IMR-90 (cell line): Measurements from ENCODE around the gene SCCPDH. TPM values are rescaled to one million over a fixed set of nuclear protein-coding genes. Genes with fewer than 3 reads are reported as not detected.

Experiments
- ATAC-seq: fragments of 200-7000 bp; cut with Tn5 transposase; 2 replicates; pipeline ENCODE4 v1.9.1; 2020; ENCODE audit warnings: low read depth, mild to moderate bottlenecking, moderate library complexity
- BruUV-seq: library from RNA; stranded (reverse); fragments of 400-500 nt; replicated peaks from 2 replicates; lab custom pipeline; 2021; lab: Mats Ljungman, UMichigan
- CTCF ChIA-PET: fragments of 300-600 bp; formaldehyde crosslinking; extraction: SDS; loops from one replicate; lab custom pipeline; 2021; ENCODE audit warnings: antibody characterized with exemption; lab: Yijun Ruan, JAX
- POLR2A ChIA-PET: fragments of 300-600 bp; sonication (Branson Sonifier 250); formaldehyde crosslinking; loops from one replicate; lab custom pipeline; 2022; ENCODE audit warnings: antibody characterized with exemption; ENCODE audit not compliant: unreplicated experiment; lab: Charles Lee
- DNase-seq: peaks from one replicate; pipeline ENCODE4 v3.0.0; 2013
- H2AFZ ChIP-seq: replicated peaks from 2 replicates; pipeline ENCODE3; 2013; ENCODE audit warnings: low read length, mild to moderate bottlenecking; ENCODE audit not compliant: poor library complexity
- H2AK5ac ChIP-seq: 2 replicates; pipeline ENCODE4 v1.6.1; 2013; ENCODE audit warnings: low read depth, low read length, inconsistent platforms
- H2AK9ac ChIP-seq: replicated peaks from 2 replicates; pipeline ENCODE3; 2013; ENCODE audit warnings: mild to moderate bottlenecking, low read depth, low read length, moderate library complexity; ENCODE audit not compliant: poor library complexity
- H2BK120ac ChIP-seq: 2 replicates; pipeline ENCODE4 v1.6.1; 2013; ENCODE audit warnings: low read depth, low read length, inconsistent platforms
- H2BK15ac ChIP-seq: 3 replicates; pipeline ENCODE4 v1.6.1; 2013; ENCODE audit warnings: low read depth, low read length, inconsistent platforms
- H2BK20ac ChIP-seq: 2 replicates; pipeline ENCODE4 v1.6.1; 2013; ENCODE audit warnings: low read depth, mild to moderate bottlenecking, inconsistent platforms, low read length, moderate library complexity
- H2BK5ac ChIP-seq: 2 replicates; pipeline ENCODE4 v1.6.1; 2013; ENCODE audit warnings: mild to moderate bottlenecking, low read depth, low read length, inconsistent platforms; ENCODE audit not compliant: poor library complexity, severe bottlenecking
- H3K14ac ChIP-seq: replicated peaks from 2 replicates; pipeline ENCODE4 v1.6.1; 2013; ENCODE audit warnings: low read depth, low read length, inconsistent platforms
- H3K18ac ChIP-seq: 2 replicates; pipeline ENCODE4 v1.6.1; 2013; ENCODE audit warnings: low read depth, low read length, control low read depth
- H3K23ac ChIP-seq: 2 replicates; pipeline ENCODE4 v1.6.1; 2013; ENCODE audit warnings: low read depth, low read length, inconsistent platforms
- H3K27ac ChIP-seq: 2 replicates; pipeline ENCODE4 v1.5.1; 2013; ENCODE audit warnings: mild to moderate bottlenecking, control low read depth, low read length; ENCODE audit not compliant: insufficient read depth
- H3K27me3 ChIP-seq: 2 replicates; pipeline ENCODE4 v1.6.1; 2013; ENCODE audit warnings: low read length; ENCODE audit not compliant: control insufficient read depth, insufficient read depth
- H3K36me3 ChIP-seq: 2 replicates; pipeline ENCODE4 v1.6.1; 2013; ENCODE audit warnings: low read length, mixed read lengths; ENCODE audit not compliant: control insufficient read depth, insufficient read depth
- H3K4ac ChIP-seq: 2 replicates; pipeline ENCODE4 v1.6.1; 2013; ENCODE audit warnings: low read depth, low read length, inconsistent platforms
- H3K4me1 ChIP-seq: 2 replicates; pipeline ENCODE4 v1.6.1; 2013; ENCODE audit warnings: low read length, mixed read lengths; ENCODE audit not compliant: control insufficient read depth, insufficient read depth
- H3K4me2 ChIP-seq: 2 replicates; pipeline ENCODE4 v1.6.1; 2013; ENCODE audit warnings: low read depth, mild to moderate bottlenecking, control low read depth, low read length, moderate library complexity
- H3K4me3 ChIP-seq: 2 replicates; pipeline ENCODE4 v1.5.1; 2013; ENCODE audit warnings: low read depth, mild to moderate bottlenecking, control low read depth, low read length, moderate library complexity; ENCODE audit not compliant: insufficient read depth
- H3K56ac ChIP-seq: 2 replicates; pipeline ENCODE4 v1.6.1; 2013; ENCODE audit warnings: low read length, inconsistent platforms; ENCODE audit not compliant: insufficient read depth; ENCODE audit errors: extremely low read depth
- H3K79me1 ChIP-seq, 2 experiments: 2 replicates each; pipeline ENCODE4 v1.6.1; 2013; ENCODE audit warnings: low read length in 2 of 2, inconsistent platforms in 1 of 2, low read depth in 1 of 2
- H3K9ac ChIP-seq: 2 replicates; pipeline ENCODE4 v1.6.1; 2013; ENCODE audit warnings: low read depth, low read length, control low read depth
- H3K9me1 ChIP-seq: 2 replicates; pipeline ENCODE4 v1.6.1; 2013; ENCODE audit warnings: low read length, inconsistent platforms; ENCODE audit not compliant: insufficient read depth
- H3K9me3 ChIP-seq: 2 replicates; pipeline ENCODE4 v1.6.1; 2013; ENCODE audit warnings: low read length; ENCODE audit not compliant: control insufficient read depth, insufficient read depth
- H4K20me1 ChIP-seq: 2 replicates; pipeline ENCODE4 v1.6.1; 2013; ENCODE audit warnings: low read length, inconsistent platforms; ENCODE audit not compliant: insufficient read depth
- H4K5ac ChIP-seq: 2 replicates; pipeline ENCODE4 v1.6.1; 2013; ENCODE audit warnings: mild to moderate bottlenecking, low read depth, low read length, control low read depth
- H4K8ac ChIP-seq, 2 experiments: 2 replicates each; pipeline ENCODE4 v1.6.1; 2013; ENCODE audit warnings: low read depth in 2 of 2, low read length in 2 of 2, control low read depth in 1 of 2, inconsistent platforms in 1 of 2
- H4K91ac ChIP-seq: 2 replicates; pipeline ENCODE4 v1.6.1; 2013; ENCODE audit warnings: low read depth, low read length, inconsistent platforms; ENCODE audit not compliant: insufficient read depth
- BHLHE40 ChIP-seq: fragments of 150-350 bp; IDR thresholded peaks from 2 replicates; pipeline ENCODE4 v1.6.1; 2016; ENCODE audit warnings: mild to moderate bottlenecking, low read depth, low read length
- CEBPB ChIP-seq: IDR thresholded peaks from 2 replicates; pipeline ENCODE4 v1.6.1; 2012; ENCODE audit warnings: low read depth, low read length, improper control_type of control experiment
- ELK1 ChIP-seq: fragments of 150-350 bp; IDR thresholded peaks from 2 replicates; pipeline ENCODE4 v1.6.1; 2016; ENCODE audit warnings: low read depth, mild to moderate bottlenecking, low read length, moderate library complexity, borderline replicate concordance
- FOS ChIP-seq: fragments of 150-350 bp; IDR thresholded peaks from 2 replicates; pipeline ENCODE4 v1.6.1; 2016; ENCODE audit warnings: low read depth, low read length
- MAZ ChIP-seq: IDR thresholded peaks from 2 replicates; pipeline ENCODE4 v1.6.1; 2012; ENCODE audit warnings: low read depth, mild to moderate bottlenecking, low read length, improper control_type of control experiment, moderate library complexity, borderline replicate concordance
- MXI1 ChIP-seq: IDR thresholded peaks from 2 replicates; pipeline ENCODE4 v1.6.1; 2012; ENCODE audit warnings: low read depth, mild to moderate bottlenecking, low read length, moderate library complexity, borderline replicate concordance
- NFE2L2 ChIP-seq: fragments of 150-350 bp; IDR thresholded peaks from 2 replicates; pipeline ENCODE4 v1.6.1; 2016; ENCODE audit warnings: low read depth, mild to moderate bottlenecking, low read length
- RAD21 ChIP-seq: IDR thresholded peaks from 2 replicates; pipeline ENCODE4 v1.6.1; 2012; ENCODE audit warnings: low read length, improper control_type of control experiment
- RFX5 ChIP-seq: IDR thresholded peaks from 2 replicates; pipeline ENCODE4 v1.8.0; 2012; ENCODE audit warnings: low read depth, mild to moderate bottlenecking, low read length, moderate library complexity
- SMC3 ChIP-seq: fragments of 150-350 bp; IDR thresholded peaks from 2 replicates; pipeline ENCODE4 v1.6.1; 2016; ENCODE audit warnings: low read depth, mild to moderate bottlenecking, antibody characterized with exemption, low read length, moderate library complexity
- WGBS, 2 experiments: methylation state at CpG; one replicate each; pipeline versions ENCODE4 v1.1.5 to v1.1.7; 2013; ENCODE audit warnings: missing lambda C conversion rate in 2 of 2; ENCODE audit not compliant: insufficient read length in 1 of 2; ENCODE audit errors: extremely low coverage in 2 of 2; 5-methylcytosine and 5-hydroxymethylcytosine counted together
- dilution Hi-C: fragments of 300-500 bp; cut with HindIII; formaldehyde crosslinking; loops from one replicate; pipeline ENCODE4 v1.14.3; 2018; ENCODE audit warnings: low sequenced_read_pairs; ENCODE audit not compliant: unreplicated experiment
- in situ Hi-C: fragments of 300-500 bp; cut with MboI; formaldehyde crosslinking; loops from 3 replicates; pipeline ENCODE4 v1.14.3; 2019; ENCODE audit warnings: low sequenced_read_pairs, inconsistent platforms, mixed read lengths
- intact Hi-C: fragments of 100-400 bp; cut with micrococcal nuclease; formaldehyde crosslinking; loops from 2 replicates; pipeline ENCODE4 v1.10.0; 2022
- polyA plus RNA-seq, 3 experiments: library from polyadenylated mRNA; depleted of rRNA; stranded (reverse); fragments of >200 nt; gene quantifications; 2 replicates each; pipeline ENCODE4 v1.2.3, GENCODE V29; 2012; ENCODE audit warnings: low replicate concordance in 1 of 3
- total RNA-seq: library from RNA; depleted of rRNA; stranded (reverse); fragments of >200 nt; gene quantifications from 2 replicates; pipeline ENCODE4 v1.2.3, GENCODE V29; 2012
- TF ChIP-seq, protein P1 (sequence below): fragments of 150-350 bp; IDR thresholded peaks from 2 replicates; pipeline ENCODE4 v1.6.1; 2017; ENCODE audit warnings: mild to moderate bottlenecking, antibody characterized with exemption, low read length, low read depth

SCCPDH gene
- total and polyA plus RNA-seq, 2 of the 4 experiments (the other 2 are of a cell fraction), result 26.9 to 37.8 TPM

- Histone ChIP-seq H3K36me3 (peaks cover 21% of the 10 kb centered on the region), H4K8ac (no peak overlapping the region), H3K9ac (no peak overlapping the region), H4K5ac (no peak overlapping the region), H3K56ac (no peak overlapping the region), H3K9me3 (no peaks in the 10 kb centered on the region), H3K4me2 (no peak overlapping the region), H3K4me3 (no peak overlapping the region), H3K9me1 (no peaks in the 10 kb centered on the region; the same call in 1 of the 2 replicates), H2BK20ac (no peak overlapping the region), H4K20me1 (no peaks in the 10 kb centered on the region; the same call in 1 of the 2 replicates), H3K4ac (no peak overlapping the region), H4K91ac (no peak overlapping the region), H2BK15ac (no peak overlapping the region), H3K4me1 (no peaks in the 10 kb centered on the region), H2AK5ac (no peak overlapping the region), H3K79me1 (no peaks in the 10 kb centered on the region; a peak in 2 of 4 replicates), H2BK5ac (no peak overlapping the region), H2BK120ac (no peak overlapping the region), H3K14ac (no peak overlapping the region), H3K23ac (no peak overlapping the region), H2AK9ac (no peak overlapping the region), H3K27ac (no peak overlapping the region), H2AFZ (no peak overlapping the region), H3K18ac (no peak overlapping the region), H3K27me3 (no peaks in the 10 kb centered on the region)
- WGBS, 2 experiments, result 84% methylated on average over 12 of the region's 14 CpGs; no CpG with 5 or more reads in 1 of the 2 experiments
- BruUV-seq, result no TSS peak
- dilution Hi-C loops, result no loop called here
- intact Hi-C loops, result no loop called here
- ATAC-seq, result no peak
- DNase-seq, result no peak
- ChIA-PET POLR2A (no interaction called here), CTCF (no interaction called here)
- no peak for TF ChIP-seq CEBPB
- TF ChIP-seq SMC3, result no peak
- TF ChIP-seq RFX5, result no peak
- TF ChIP-seq ELK1, result no peak
- TF ChIP-seq FOS, result no peak
- no peak for TF ChIP-seq NFE2L2
- TF ChIP-seq, protein P1, sequence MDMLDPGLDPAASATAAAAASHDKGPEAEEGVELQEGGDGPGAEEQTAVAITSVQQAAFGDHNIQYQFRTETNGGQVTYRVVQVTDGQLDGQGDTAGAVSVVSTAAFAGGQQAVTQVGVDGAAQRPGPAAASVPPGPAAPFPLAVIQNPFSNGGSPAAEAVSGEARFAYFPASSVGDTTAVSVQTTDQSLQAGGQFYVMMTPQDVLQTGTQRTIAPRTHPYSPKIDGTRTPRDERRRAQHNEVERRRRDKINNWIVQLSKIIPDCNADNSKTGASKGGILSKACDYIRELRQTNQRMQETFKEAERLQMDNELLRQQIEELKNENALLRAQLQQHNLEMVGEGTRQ, result no peak
- no peak for TF ChIP-seq RAD21
- TF ChIP-seq MXI1, result no peak
- no peak for TF ChIP-seq MAZ
- TF ChIP-seq BHLHE40, result no peak
- in situ Hi-C loops, result no loop called here
These were observed 36.5 kb downstream of the SCCPDH start for GRCh38 chr1:246760422-246761347.
